DOHH2 (cell line): ENCODE data around the gene ARAP3.

Experiments
- H3F3A ChIP-seq: fragments of 200-600 bp; sonication (generic), shearing (Covaris generic); 2 replicates; pipeline ENCODE4 v1.6.0; 2016; ENCODE audit warnings: antibody characterized with exemption, mild to moderate bottlenecking; ENCODE audit not compliant: control insufficient read depth, insufficient read depth
- H3K27ac ChIP-seq: fragments of 200-600 bp; sonication (generic); 2 replicates; pipeline ENCODE4 v1.5.1; 2014; ENCODE audit warnings: low read depth, mild to moderate bottlenecking, low read length, moderate library complexity
- H3K27me3 ChIP-seq: fragments of 200-600 bp; sonication (generic); 2 replicates; pipeline ENCODE4 v1.6.1; 2014; ENCODE audit warnings: mild to moderate bottlenecking, low read length, mixed read lengths; ENCODE audit not compliant: control insufficient read depth
- H3K36me3 ChIP-seq: fragments of 200-600 bp; sonication (generic); 2 replicates; pipeline ENCODE4 v1.6.1; 2014; ENCODE audit warnings: mild to moderate bottlenecking, low read length, moderate library complexity, mixed read lengths; ENCODE audit not compliant: control insufficient read depth
- H3K4me1 ChIP-seq: fragments of 200-600 bp; sonication (generic); 2 replicates; pipeline ENCODE4 v1.6.1; 2014; ENCODE audit warnings: mild to moderate bottlenecking, low read length, mixed read lengths; ENCODE audit not compliant: control insufficient read depth
- H3K4me2 ChIP-seq: fragments of 200-600 bp; sonication (generic); 2 replicates; pipeline ENCODE4 v1.6.0; 2014; ENCODE audit warnings: mild to moderate bottlenecking, low read length, moderate library complexity
- H3K4me3 ChIP-seq: fragments of 200-600 bp; sonication (generic); 2 replicates; pipeline ENCODE4 v1.5.1; 2014; ENCODE audit warnings: mild to moderate bottlenecking, low read length, mixed read lengths
- H3K79me2 ChIP-seq: fragments of 200-600 bp; sonication (generic); 2 replicates; pipeline ENCODE4 v1.6.1; 2014; ENCODE audit warnings: mild to moderate bottlenecking, low read length, mixed read lengths; ENCODE audit not compliant: control insufficient read depth
- H3K9me2 ChIP-seq: fragments of 200-600 bp; sonication (generic); replicated peaks from 2 replicates; pipeline ENCODE4 v1.6.1; 2014; ENCODE audit warnings: mild to moderate bottlenecking, low read length, mixed read lengths; ENCODE audit not compliant: control insufficient read depth
- H3K9me3 ChIP-seq: fragments of 200-600 bp; sonication (generic); 2 replicates; pipeline ENCODE4 v1.6.1; 2014; ENCODE audit warnings: antibody characterized with exemption, low read length, mixed read lengths; ENCODE audit not compliant: control insufficient read depth, insufficient read depth
- H4K20me1 ChIP-seq: fragments of 200-600 bp; sonication (generic); 2 replicates; pipeline ENCODE4 v1.6.0; 2014; ENCODE audit warnings: low read depth, mild to moderate bottlenecking, antibody characterized with exemption, low read length, moderate library complexity; ENCODE audit not compliant: control insufficient read depth, insufficient read depth
- EZH2phosphoT487 ChIP-seq: fragments of 200-600 bp; sonication (generic); IDR thresholded peaks from 2 replicates; pipeline ENCODE4 v1.6.1; 2017; ENCODE audit warnings: borderline replicate concordance, mild to moderate bottlenecking, antibody characterized with exemption, low read length, moderate library complexity, mixed read lengths
- TF ChIP-seq, protein P1 (sequence below): fragments of 200-600 bp; sonication (generic); IDR thresholded peaks from one replicate; pipeline ENCODE4 v1.5.1; 2014; ENCODE audit warnings: antibody characterized with exemption, mild to moderate bottlenecking, low read depth, low read length; ENCODE audit not compliant: poor library complexity, severe bottlenecking

Gene ARAP3, protein sequence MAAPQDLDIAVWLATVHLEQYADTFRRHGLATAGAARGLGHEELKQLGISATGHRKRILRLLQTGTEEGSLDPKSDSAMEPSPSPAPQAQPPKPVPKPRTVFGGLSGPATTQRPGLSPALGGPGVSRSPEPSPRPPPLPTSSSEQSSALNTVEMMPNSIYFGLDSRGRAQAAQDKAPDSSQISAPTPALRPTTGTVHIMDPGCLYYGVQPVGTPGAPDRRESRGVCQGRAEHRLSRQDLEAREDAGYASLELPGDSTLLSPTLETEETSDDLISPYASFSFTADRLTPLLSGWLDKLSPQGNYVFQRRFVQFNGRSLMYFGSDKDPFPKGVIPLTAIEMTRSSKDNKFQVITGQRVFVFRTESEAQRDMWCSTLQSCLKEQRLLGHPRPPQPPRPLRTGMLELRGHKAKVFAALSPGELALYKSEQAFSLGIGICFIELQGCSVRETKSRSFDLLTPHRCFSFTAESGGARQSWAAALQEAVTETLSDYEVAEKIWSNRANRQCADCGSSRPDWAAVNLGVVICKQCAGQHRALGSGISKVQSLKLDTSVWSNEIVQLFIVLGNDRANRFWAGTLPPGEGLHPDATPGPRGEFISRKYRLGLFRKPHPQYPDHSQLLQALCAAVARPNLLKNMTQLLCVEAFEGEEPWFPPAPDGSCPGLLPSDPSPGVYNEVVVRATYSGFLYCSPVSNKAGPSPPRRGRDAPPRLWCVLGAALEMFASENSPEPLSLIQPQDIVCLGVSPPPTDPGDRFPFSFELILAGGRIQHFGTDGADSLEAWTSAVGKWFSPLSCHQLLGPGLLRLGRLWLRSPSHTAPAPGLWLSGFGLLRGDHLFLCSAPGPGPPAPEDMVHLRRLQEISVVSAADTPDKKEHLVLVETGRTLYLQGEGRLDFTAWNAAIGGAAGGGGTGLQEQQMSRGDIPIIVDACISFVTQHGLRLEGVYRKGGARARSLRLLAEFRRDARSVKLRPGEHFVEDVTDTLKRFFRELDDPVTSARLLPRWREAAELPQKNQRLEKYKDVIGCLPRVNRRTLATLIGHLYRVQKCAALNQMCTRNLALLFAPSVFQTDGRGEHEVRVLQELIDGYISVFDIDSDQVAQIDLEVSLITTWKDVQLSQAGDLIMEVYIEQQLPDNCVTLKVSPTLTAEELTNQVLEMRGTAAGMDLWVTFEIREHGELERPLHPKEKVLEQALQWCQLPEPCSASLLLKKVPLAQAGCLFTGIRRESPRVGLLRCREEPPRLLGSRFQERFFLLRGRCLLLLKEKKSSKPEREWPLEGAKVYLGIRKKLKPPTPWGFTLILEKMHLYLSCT (N-terminal part only)

DNA sequence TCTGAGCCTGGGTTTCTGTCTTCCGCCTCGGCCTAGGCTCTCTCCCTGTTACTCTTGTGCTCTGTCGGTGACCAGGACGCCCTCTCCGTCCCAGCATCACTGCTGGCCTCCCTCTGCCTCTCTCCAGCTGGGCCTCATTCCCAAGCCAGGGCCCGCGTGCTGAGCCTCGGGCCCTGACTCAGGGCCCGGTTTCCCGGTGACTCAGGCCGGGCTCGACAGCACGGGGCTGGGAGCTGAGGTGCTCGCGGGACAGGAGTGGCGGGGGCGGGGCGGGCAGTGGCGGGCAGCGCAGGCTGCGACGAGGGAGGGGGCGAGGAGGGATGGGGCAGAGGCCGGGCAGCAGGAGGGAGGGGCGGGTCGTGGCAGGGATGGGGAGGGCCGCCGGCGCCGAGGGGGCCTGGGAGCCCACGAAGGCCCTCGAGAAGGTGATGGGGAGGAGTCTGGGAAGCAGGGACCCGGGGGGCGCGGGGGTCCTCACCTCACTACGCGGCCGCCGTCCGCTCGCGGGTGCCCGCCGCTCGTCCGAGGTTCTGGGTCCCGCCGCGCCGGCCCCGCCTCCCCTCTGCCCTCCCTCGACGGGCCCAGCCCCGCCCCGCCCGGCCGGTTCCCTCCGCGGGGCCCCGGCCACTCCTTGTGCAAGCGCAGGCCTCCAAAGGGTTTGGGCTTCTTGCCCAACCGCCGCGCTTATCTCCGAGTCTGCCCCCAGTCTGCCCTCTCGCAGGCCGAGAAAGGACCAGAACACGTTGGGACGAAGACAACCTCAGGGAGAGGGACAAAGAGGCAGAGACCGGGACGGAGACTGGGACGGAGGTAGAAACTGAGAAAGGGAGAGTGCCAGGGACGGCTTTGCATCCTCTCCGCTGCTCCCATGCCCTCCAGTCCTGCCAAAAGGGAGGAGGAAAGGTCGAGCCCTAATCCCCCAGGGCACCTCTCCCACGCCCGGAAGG lies at the start of gene ARAP3:
TSS of gene ARAP3 (minus strand) at position 536 of the 947 bp plus-strand sequence. CDS start 1,744 bp downstream, outside the sequence.
- no peaks in the 10 kb centered on the region for H3F3A ChIP-seq
- peak within 1 kb of the TSS; percentile 40; the same call in 1 of the 2 replicates for H3K4me2 ChIP-seq
- peak; percentile 38; the same call in 1 of the 2 replicates for TF ChIP-seq EZH2phosphoT487
- TF ChIP-seq, protein P1, sequence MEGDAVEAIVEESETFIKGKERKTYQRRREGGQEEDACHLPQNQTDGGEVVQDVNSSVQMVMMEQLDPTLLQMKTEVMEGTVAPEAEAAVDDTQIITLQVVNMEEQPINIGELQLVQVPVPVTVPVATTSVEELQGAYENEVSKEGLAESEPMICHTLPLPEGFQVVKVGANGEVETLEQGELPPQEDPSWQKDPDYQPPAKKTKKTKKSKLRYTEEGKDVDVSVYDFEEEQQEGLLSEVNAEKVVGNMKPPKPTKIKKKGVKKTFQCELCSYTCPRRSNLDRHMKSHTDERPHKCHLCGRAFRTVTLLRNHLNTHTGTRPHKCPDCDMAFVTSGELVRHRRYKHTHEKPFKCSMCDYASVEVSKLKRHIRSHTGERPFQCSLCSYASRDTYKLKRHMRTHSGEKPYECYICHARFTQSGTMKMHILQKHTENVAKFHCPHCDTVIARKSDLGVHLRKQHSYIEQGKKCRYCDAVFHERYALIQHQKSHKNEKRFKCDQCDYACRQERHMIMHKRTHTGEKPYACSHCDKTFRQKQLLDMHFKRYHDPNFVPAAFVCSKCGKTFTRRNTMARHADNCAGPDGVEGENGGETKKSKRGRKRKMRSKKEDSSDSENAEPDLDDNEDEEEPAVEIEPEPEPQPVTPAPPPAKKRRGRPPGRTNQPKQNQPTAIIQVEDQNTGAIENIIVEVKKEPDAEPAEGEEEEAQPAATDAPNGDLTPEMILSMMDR = no peak
- H4K20me1 ChIP-seq = no peaks in the 10 kb centered on the region
- no peaks in the 10 kb centered on the region for H3K36me3 ChIP-seq
- peaks cover 15% of the 10 kb centered on the region for H3K4me1 ChIP-seq
- no peaks in the 10 kb centered on the region for H3K79me2 ChIP-seq
- no peaks in the 10 kb centered on the region for H3K9me2 ChIP-seq
- peaks cover 29% of the 10 kb centered on the region for H3K27me3 ChIP-seq
- no peak within 1 kb of the TSS for H3K27ac ChIP-seq
- H3K9me3 ChIP-seq = no peaks in the 10 kb centered on the region
- no peak within 1 kb of the TSS for H3K4me3 ChIP-seq

DNA sequence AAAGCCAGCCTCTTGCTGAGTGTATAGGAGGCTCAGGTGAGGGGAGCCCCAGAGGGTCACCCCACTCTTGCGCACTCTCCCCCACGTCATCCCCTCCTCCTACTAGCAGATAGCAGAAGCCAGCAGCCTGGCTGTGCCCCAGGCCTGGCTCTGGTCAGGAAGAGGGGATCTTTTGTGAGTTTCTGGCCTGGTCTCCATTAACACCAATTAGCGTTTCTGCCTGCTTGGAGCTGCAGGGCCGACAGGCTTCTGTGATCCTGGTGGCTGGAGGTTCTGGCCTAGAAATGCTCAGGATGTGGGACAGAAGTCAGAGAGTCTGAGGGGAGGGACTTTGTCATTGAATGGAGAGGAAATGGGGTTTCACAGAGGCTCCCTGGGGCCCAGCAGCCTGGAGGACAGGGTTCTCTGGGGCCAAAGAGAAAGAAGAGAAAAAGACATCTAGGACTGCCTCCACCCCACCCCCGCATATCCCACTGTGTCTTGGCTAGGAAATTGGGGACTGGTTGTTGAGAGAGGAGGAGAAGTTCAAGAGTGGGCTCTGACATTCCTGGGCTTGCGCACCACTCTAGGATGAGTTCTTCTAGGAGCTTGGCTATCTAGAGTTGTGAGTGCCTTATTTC lies 47.5 kb upstream of the ARAP3 start:
- Histone ChIP-seq H3K9me2 (no peaks in the 10 kb centered on the region), H3K27me3 (peaks cover 4% of the 10 kb centered on the region), H4K20me1 (no peaks in the 10 kb centered on the region), H3K4me2 (no peak overlapping the region), H3F3A (no peaks in the 10 kb centered on the region), H3K79me2 (no peaks in the 10 kb centered on the region), H3K36me3 (no peaks in the 10 kb centered on the region), H3K27ac (no peak overlapping the region), H3K4me3 (no peak overlapping the region), H3K9me3 (no peaks in the 10 kb centered on the region), H3K4me1 (peaks cover 17% of the 10 kb centered on the region)
- TF ChIP-seq, protein P1 = no peak
